GM19023 (cell line): ENCODE measurements around the gene AK1.

ENCODE experiments used
- ATAC-seq: cut with Tn5 transposase; IDR thresholded peaks from one replicate; pipeline ENCODE4 v1.9.1; 2021; ENCODE audit warnings: mild to moderate bottlenecking, moderate library complexity; ENCODE audit not compliant: unreplicated experiment

Gene AK1

DNA sequence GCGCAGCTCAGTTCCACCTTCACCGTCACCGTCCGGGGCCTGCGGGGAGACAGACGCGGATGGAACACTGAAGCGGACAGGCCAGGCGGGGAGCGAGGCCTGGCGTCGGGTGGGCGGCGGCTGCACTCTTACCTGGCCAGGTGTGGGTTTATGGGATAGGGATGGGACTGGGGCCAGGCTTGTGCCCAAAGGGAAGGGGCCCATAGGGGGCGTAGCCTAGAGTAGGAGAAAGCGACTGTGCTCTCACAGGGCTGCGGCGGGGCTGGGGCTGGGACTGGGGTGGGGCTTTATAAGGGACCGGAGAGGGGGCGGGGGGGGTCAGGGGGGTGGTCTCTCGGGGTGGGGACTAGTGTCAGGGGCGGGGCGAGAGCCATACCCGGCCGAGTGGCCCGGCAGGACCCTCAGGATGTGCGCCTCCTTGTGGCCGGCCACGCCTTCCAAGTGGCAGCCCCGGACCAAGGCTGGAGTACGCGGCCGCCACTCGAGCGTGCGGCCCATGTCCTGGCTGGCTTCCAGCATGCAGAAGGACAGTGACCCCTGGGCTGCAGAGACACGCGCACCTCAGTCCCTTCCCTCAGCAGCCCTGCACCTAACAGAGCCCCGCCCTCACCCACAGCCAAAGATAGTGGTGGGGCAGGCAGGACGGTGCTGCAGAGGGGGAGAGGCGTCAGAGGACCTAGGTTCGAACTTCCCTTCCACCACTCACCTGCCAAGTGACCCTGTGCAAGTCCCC is 52.0 kb downstream of the AK1 start:
- no peak for ATAC-seq

DNA sequence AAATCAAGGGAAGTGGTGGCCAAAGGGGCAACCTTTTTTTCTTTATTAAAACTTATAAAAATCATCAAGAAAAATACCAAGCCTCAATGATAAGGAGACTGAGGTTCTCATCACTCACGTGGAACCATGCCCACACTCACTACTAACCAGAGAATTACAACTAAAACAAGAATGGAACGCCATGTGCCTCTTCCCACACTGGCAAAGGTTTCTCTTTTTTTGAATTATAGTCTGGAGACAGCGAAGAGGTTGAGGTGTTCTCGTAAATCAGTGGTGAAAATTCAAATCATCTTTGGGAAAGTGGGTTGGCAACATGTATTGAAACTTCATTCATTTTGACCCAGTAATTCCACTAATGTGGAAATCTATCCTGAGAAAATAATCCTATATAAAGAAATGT is 55.4 kb downstream of the AK1 start:
- no peak for ATAC-seq

DNA sequence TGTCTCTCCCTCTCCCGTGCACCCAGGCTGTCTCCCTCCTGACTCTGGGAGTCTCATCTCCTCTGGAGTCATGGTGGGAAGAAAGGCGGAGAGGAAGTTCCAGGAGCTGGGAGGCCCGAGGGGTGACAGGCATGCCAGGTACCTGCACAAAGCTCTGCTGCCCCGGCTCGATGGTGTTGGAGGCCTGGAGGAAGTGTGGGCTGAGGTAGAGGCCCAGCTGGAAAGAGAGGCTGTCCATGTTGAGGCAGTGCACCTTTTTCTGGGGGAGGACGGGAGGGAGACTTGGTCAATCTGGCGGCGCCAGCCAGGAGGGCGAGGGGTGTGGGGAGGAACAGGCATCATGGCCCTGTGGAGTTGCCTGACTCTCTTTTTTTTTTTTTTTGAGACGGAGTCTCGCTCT is 58.9 kb downstream of the AK1 start:
- ATAC-seq, result no peak

DNA sequence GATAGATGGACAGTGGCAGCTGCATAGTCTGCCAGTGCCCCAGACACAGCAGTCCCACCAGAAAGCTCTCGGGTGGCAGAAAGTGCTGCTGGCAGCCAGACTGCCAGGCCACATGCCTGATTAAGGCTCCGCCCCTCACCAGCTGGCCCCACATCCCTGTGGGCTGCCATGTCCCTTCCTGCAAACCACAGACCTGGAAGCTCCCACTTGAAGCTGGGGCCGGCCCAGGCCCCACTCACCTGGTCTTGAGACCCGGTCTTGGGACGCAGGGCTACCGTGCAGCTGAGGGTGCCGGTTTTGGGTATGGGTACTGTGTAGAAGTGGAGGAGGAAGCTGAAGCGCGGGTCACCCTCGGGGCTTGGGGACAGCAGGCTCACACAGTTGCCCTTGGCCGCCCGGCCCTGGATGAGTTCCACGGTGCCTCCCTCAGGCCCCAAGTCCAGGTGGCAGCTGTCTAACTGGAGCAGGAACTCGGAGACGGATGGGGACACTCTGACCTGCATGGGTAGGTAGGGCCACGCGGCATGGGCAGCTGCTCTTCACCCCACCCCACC is 59.5 kb downstream of the AK1 start:
- ATAC-seq, result no peak

GRCh38 chr9:127816728-127817127 is 60.7 kb downstream of the AK1 start:
- no peak for ATAC-seq
